ENCODE results near the gene TTC7B.
A peak's percentile ranks its signal among the peaks of the same experiment; 100 is the strongest.

The TTC7B gene

DNA sequence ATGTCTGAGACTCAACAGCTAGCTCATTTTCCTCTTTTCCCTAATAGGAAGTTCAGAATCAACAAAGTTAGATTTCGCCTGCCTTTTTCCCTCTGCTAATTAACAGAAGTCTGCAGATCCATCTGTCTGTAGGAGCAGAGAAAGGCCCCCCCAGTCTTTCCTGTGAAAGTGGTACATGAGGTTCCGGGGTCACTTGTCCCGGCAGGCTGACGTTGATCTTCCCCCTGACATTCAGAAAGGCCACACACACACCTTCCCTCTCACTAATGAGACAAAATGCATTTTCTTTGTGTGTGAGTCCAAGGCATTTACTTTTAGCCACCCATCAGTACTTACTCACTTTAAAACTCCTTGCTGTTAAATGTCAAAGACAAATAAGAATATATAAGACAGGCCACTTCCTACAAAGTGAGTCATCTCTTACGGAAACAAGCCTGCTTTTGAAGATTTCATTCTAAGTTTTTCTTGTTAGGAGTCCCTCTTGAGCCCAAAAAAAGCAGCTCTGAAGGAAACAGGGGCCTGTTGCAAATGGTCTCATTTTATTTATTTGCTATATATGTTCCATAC is 138.7 kb downstream of the TTC7B start:
- Mint-ChIP-seq H3K4me1 (peaks cover 39% of the 10 kb centered on the region), H3K9me3 (no peaks in the 10 kb centered on the region), H3K36me3 (ENCODE audit: low read depth) (peaks cover 33% of the 10 kb centered on the region), H3K27me3 (ENCODE audit: low read depth) (no peaks in the 10 kb centered on the region), H3K27ac (peak overlapping the region in 2 of 3 experiments; percentile 69 to 72), H3K4me3 (no peak overlapping the region)
- TF ChIP-seq, protein P1, sequence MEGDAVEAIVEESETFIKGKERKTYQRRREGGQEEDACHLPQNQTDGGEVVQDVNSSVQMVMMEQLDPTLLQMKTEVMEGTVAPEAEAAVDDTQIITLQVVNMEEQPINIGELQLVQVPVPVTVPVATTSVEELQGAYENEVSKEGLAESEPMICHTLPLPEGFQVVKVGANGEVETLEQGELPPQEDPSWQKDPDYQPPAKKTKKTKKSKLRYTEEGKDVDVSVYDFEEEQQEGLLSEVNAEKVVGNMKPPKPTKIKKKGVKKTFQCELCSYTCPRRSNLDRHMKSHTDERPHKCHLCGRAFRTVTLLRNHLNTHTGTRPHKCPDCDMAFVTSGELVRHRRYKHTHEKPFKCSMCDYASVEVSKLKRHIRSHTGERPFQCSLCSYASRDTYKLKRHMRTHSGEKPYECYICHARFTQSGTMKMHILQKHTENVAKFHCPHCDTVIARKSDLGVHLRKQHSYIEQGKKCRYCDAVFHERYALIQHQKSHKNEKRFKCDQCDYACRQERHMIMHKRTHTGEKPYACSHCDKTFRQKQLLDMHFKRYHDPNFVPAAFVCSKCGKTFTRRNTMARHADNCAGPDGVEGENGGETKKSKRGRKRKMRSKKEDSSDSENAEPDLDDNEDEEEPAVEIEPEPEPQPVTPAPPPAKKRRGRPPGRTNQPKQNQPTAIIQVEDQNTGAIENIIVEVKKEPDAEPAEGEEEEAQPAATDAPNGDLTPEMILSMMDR (IDR thresholded peaks at IDR 0.05; ENCODE audit: unreplicated experiment in 3 of 3): no peak

DNA sequence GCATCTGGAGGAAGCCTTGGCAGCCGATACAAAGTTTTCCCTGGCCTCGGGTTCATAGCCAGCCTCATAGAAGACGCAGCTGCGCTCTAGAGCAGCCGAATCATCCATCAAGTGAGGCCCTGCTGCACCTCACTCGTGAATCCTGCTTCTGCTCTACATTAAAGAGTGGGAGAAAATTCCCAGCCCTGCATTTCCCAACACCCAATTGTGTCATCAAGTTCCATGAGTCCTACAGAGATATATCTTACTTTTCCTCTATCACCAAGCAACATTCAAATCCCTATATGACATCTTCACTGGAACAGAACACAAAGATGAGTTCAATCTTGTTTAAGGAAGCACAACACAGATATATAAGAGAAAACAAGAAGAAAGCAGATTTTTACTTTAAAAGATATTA is 139.3 kb downstream of the TTC7B start:
- Mint-ChIP-seq H3K4me3 (no peak overlapping the region), H3K36me3 (ENCODE audit: low read depth) (peaks cover 38% of the 10 kb centered on the region), H3K4me1 (peaks cover 39% of the 10 kb centered on the region), H3K27me3 (ENCODE audit: low read depth) (no peaks in the 10 kb centered on the region), H3K27ac (peak overlapping the region in 2 of 3 experiments; percentile 34 to 72), H3K9me3 (no peaks in the 10 kb centered on the region)
- TF ChIP-seq, protein P1 (IDR thresholded peaks at IDR 0.05; ENCODE audit: unreplicated experiment in 3 of 3): no peak

DNA sequence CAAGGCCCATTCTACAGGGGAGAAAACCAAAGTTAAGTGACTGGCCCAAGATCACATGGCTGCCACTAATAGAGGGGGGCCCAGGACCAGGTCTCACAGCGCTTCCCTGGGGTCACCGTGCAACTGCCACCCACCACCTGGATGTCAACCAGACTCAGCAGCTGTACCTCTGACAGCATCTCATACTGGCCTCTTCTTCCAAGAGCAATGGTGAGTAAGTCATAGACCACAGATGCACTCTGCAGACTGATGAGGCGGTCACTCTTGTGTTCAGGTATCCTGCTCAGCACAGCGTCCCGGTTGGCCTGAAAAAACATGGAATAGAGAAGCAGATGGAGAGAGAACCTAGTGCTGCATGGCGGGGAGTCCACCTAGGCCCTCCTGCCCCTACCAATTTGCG is 139.9 kb downstream of the TTC7B start:
- H3K27me3 Mint-ChIP-seq (ENCODE audit: low read depth): no peaks in the 10 kb centered on the region
- H3K4me3 Mint-ChIP-seq: no peak overlapping the region
- H3K9me3 Mint-ChIP-seq: no peaks in the 10 kb centered on the region
- TF ChIP-seq, protein P1 (IDR thresholded peaks at IDR 0.05; ENCODE audit: unreplicated experiment in 3 of 3): no peak
- peaks cover 35% of the 10 kb centered on the region for H3K4me1 Mint-ChIP-seq
- H3K36me3 Mint-ChIP-seq (ENCODE audit: low read depth): peaks cover 43% of the 10 kb centered on the region
- H3K27ac Mint-ChIP-seq: no peak overlapping the region

DNA sequence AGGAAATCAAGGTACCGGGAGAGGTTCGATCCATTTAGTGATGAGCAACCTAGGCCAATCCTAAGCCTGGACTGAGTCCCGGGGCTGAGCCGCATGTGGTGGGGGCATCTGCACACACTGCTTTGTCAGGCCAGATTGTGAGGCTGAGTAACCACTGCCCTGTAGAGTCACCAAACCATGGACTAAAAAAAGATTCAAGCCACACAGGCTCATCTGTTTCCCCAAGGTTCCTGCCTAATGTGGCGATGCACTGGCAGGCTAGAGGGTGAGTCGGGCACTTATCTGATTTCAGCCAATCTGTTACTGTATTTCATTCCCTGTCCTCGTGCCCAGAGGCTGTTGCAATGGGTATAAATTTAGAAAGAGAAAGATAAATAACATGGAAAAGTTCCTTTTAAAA is 140.8 kb downstream of the TTC7B start:
- TF ChIP-seq, protein P1 (IDR thresholded peaks at IDR 0.05; ENCODE audit: unreplicated experiment in 3 of 3): no peak
- no peaks in the 10 kb centered on the region for H3K9me3 Mint-ChIP-seq

DNA sequence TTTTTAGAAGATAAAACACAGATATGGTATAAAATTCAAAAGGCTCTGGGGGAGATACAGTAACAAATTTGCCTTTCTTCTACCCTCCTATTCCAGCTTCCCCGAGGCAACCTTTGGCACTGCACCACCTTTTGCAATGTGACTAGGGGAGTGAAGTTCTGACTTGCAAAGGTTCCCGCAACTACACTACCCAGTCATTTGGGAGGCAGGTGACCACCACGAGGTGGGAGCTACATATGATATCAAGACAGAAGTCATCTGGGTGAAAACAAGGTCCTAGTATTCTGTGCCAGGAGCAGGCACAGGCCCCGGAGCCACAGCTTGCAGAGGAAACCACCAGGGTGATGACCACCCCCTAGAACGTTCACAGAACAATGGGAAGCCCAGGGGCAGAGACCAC is 141.5 kb downstream of the TTC7B start:
- peaks cover 56% of the 10 kb centered on the region for H3K36me3 Mint-ChIP-seq (ENCODE audit: low read depth)

More for the DNA sequence above, 140.8 kb downstream of the TTC7B start:
- H3K4me1 Mint-ChIP-seq: peaks cover 25% of the 10 kb centered on the region
- peaks cover 49% of the 10 kb centered on the region for H3K36me3 Mint-ChIP-seq (ENCODE audit: low read depth)
- H3K27me3 Mint-ChIP-seq (ENCODE audit: low read depth): no peaks in the 10 kb centered on the region
- no peak overlapping the region for H3K4me3 Mint-ChIP-seq
- no peak overlapping the region for H3K27ac Mint-ChIP-seq

More for the DNA sequence above, 141.5 kb downstream of the TTC7B start:
- H3K27ac Mint-ChIP-seq: no peak overlapping the region
- H3K4me1 Mint-ChIP-seq: peaks cover 23% of the 10 kb centered on the region
- H3K9me3 Mint-ChIP-seq: peaks cover 4% of the 10 kb centered on the region
- H3K4me3 Mint-ChIP-seq: no peak overlapping the region
- TF ChIP-seq, protein P1 (IDR thresholded peaks at IDR 0.05; ENCODE audit: unreplicated experiment in 3 of 3): no peak
- H3K27me3 Mint-ChIP-seq (ENCODE audit: low read depth): no peaks in the 10 kb centered on the region

Measured in nephron (organoid).